Muscle layer of colon (tissue), 2 donors: ENCODE measurements around the gene NPLOC4.

Experiments
- H3K27ac ChIP-seq: one replicate; pipeline ENCODE4 v1.7.0; 2013; ENCODE audit warnings: low read depth, mild to moderate bottlenecking, low read length, moderate library complexity
- H3K27me3 ChIP-seq, 2 donors: one replicate each; pipeline ENCODE4 v1.7.0; 2013; ENCODE audit warnings: low read length in 2 of 2, mild to moderate bottlenecking in 2 of 2; ENCODE audit not compliant: insufficient read depth in 2 of 2, control insufficient read depth in 1 of 2
- H3K36me3 ChIP-seq: one replicate; pipeline ENCODE4 v1.7.0; 2013; ENCODE audit warnings: mild to moderate bottlenecking, low read length; ENCODE audit not compliant: insufficient read depth
- H3K4me1 ChIP-seq: one replicate; pipeline ENCODE4 v1.7.0; 2013; ENCODE audit warnings: mild to moderate bottlenecking, low read length; ENCODE audit not compliant: insufficient read depth
- H3K4me3 ChIP-seq, 2 donors: one replicate each; pipeline ENCODE4 v1.7.0; 2013; ENCODE audit warnings: low read length in 2 of 2, low read depth in 1 of 2, mild to moderate bottlenecking in 1 of 2, moderate library complexity in 1 of 2
- H3K9ac ChIP-seq: one replicate; pipeline ENCODE4 v1.7.0; 2013; ENCODE audit warnings: low read length
- H3K9me3 ChIP-seq: one replicate; pipeline ENCODE4 v1.7.0; 2013; ENCODE audit warnings: mild to moderate bottlenecking, low read length
- donor health status: abdominal sarcoma.
- donor health status: Adenocarcinoma of cecum.

NPLOC4 gene

DNA sequence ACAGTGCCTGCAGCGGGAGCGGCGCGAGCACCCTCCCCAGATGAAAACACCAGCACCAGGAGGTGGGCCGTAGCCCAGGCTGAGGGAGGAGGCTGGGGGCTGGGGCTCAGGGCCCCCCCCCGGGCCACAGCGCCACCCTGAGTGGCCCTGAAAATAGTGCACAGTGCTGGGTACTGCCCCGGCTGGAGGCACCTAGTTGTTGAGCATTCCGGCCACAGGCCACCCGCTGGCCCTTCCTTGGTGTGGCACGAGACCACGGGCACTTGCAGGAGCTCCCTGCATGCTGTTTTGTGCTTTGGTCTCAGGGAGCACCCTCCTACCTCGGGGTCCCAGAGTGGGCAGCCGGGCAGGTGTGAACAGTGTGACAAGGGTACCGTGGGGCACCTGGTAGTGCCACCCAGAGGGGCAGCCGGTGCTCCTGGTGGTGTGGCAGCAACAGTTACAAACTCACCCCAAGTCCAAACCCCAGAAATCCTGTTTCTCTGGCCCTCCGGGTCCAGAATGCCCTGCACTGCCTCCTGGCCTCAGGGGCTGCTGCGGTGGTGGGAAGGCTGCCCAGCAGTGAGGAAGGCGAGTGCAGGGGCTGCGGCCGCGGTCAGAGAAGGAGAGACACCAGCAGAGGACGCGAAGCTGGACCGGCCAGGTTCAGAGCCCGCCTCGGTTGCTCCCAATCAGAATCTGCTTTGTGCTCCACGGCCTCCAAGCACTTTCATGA is 96.8 kb downstream of the NPLOC4 start:
- Histone ChIP-seq H3K9me3 (no peaks in the 10 kb centered on the region), H3K36me3 (peaks cover 21% of the 10 kb centered on the region), H3K27ac (no peak overlapping the region), H3K27me3 (peaks cover 7 to 29% of the 10 kb centered on the region in 2 donors), H3K4me1 (no peaks in the 10 kb centered on the region), H3K4me3 (no peak overlapping the region), H3K9ac (no peak overlapping the region)

DNA sequence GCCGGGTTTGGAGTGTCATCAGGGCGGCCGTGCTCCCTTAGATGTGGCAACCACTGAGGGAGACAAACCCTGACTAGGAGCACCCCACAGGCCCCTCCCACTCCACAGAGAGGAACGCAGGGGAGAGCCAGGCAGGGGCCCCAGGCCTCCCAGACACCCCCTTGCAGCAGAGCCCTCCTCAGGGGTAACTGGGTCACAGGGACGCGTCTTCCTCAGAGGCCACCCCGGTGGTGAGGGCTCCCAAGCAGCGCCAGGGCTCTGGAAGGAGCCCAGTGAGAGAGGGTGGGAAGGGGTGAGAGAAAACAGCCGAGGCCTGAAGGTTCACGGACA is 97.4 kb downstream of the NPLOC4 start:
- Histone ChIP-seq H3K27ac (no peak overlapping the region), H3K4me3 (no peak overlapping the region), H3K4me1 (no peaks in the 10 kb centered on the region), H3K27me3 (peaks cover 7 to 34% of the 10 kb centered on the region in 2 donors), H3K9ac (no peak overlapping the region), H3K36me3 (peaks cover 19% of the 10 kb centered on the region), H3K9me3 (no peaks in the 10 kb centered on the region)

DNA sequence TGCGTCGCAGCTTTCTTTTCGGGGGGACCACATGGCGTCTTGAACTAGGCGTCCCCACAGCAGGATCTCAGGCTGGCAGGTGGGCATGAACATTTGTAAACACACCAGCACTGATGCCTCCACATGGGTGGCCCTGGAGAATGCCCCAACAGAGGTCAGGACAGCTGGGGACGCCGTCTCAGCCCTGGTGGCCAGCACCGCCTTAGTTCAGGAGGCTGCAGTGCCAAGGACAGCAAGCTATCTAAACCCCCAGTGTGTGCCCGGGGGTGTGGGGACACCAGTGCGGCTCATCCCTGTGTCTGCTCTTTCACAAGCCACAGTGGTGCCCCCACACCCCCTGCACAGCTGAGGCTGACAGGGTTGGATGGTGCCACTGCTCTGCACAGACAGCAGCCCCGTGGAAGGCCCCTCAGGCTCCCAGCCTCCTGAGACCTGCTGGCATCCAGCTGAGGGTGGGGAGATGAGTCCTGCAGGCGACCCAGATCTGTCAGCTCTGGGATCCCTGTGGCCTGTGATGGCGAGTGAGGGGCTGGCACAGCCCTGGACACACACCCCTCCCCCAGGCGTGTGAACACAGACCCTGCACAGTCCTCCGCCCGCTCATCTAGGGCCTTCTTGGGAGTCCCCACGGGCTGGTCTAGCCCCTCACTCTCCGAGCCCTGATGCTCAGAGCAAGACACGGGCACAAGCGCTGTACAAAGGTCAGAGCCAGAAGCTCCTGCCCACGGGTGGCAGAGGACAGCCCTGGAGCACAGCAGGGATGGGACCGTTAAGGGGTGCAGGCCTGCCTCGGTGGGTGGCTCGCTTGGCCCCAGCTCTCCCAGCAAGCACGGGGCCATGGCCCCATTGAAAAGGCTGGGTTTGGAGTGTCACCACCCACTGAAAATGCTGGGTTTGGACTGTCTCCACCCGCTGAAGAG is 98.0 kb downstream of the NPLOC4 start:
- peaks cover 13% of the 10 kb centered on the region for H3K36me3 ChIP-seq
- H3K9me3 ChIP-seq: no peaks in the 10 kb centered on the region
- no peak overlapping the region for H3K27ac ChIP-seq
- no peak overlapping the region for H3K4me3 ChIP-seq
- peaks cover 7 to 40% of the 10 kb centered on the region in 2 donors for H3K27me3 ChIP-seq
- no peaks in the 10 kb centered on the region for H3K4me1 ChIP-seq
- H3K9ac ChIP-seq: no peak overlapping the region

DNA sequence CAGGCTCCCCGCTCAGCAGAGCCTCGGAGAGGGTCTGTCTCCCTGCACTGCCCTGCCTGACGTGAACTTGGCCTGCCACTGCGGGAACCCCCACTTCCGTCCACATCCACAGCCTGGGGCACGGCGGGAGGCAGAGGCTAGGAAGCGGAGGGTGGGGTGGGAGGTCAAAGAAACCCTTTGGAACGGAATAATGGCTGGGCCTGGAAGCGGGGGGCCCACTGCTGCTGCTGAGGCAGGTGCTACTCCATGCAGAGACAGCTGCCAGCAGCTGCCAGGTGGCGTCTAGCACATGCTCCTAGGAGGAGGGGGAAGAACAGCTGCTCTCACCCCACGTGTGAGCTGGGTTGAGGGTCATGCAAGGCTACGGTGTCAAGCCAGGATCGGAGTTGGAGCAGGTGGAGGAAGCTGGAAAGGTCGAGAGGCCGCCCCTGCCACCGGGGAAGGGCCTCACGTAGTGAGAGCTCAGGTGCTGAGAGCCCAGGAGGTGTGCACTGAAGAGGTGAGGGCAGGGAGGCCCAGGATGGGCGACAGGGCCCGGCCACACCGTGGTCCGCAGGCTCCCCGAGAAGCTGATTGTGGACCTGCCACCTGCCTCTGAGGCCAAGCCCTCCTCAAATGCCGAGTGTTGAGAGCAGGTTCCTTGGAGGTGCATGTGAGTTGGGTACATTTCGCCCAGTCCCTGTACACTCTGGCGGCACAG is 98.9 kb downstream of the NPLOC4 start:
- Histone ChIP-seq H3K36me3 (peaks cover 5% of the 10 kb centered on the region), H3K4me1 (no peaks in the 10 kb centered on the region), H3K9ac (no peak overlapping the region), H3K27ac (no peak overlapping the region), H3K27me3 (peaks cover 7 to 49% of the 10 kb centered on the region in 2 donors), H3K9me3 (no peaks in the 10 kb centered on the region), H3K4me3 (no peak overlapping the region)

DNA sequence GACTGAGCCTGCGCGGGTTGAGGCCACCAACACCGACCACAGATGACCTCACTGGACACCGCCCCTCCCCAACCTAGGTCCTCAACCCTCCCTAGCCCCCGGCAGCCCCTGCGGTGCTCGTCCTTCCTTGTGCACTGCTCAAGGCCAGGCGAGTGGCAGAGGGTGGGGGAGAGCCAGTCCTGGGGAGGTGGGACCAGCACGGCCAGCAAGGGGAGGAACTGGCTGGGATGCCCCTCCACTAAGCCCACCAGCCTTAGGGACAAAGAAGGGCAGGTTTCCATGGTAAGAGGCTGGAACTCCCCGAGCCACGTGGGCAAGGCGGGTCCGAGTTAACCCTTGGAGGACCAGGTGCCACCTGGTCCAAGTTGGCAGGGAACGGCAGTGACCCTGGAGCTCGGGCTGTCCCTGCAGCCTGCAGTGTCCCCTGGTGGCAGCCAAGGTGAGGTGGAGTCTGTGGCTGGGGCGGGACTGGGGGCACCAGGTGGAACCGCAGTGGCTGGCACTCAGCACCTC is 99.5 kb downstream of the NPLOC4 start:
- Histone ChIP-seq H3K9ac (no peak overlapping the region), H3K27ac (no peak overlapping the region), H3K27me3 (peaks cover 7 to 51% of the 10 kb centered on the region in 2 donors), H3K4me3 (no peak overlapping the region), H3K4me1 (no peaks in the 10 kb centered on the region), H3K36me3 (no peaks in the 10 kb centered on the region), H3K9me3 (no peaks in the 10 kb centered on the region)

DNA sequence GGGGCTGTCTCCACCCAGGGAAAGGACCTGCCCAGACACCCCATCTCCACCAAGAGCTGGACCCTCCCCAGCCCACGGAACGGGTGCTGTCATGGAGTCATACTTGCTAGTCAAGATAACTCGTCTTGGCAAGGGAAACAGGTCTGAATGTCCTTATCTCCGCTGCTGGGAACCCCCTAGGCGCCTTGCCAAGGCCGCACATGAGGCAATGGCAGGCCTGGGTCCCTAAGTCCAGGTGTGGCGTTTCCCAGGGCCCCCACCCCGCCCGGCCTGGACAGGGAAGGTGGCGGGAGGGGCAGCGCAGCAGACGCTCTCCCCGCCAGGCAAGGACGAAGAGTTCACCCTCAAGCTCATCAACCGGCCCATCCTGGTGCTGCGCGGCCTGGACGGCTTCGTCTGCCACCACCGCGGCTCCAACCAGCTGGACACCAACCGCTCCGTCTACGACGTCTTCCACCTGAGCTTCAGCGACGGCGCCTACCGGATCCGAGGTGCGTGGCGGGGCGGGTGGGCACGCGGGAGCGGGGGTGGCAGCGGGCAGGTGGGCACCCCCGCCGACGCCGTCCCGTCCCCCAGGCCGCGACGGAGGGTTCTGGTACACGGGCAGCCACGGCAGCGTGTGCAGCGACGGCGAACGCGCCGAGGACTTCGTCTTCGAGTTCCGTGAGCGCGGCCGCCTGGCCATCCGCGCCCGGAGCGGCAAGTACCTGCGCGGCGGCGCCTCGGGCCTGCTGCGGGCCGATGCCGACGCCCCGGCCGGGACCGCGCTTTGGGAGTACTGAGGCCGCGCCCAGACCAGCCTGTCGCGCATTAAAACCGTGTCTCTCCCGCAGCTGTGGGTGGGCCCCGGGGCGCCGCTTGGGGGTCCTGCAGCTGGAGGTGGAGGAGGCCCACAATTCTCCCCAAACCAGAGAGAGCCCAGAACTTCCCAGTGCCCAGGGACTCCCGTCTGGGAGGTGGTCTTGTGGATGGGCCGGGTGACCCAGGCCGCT is 100.3 kb downstream of the NPLOC4 start:
- Histone ChIP-seq H3K9me3 (no peaks in the 10 kb centered on the region), H3K4me1 (no peaks in the 10 kb centered on the region), H3K9ac (no peak overlapping the region), H3K27ac (no peak overlapping the region), H3K27me3 (peaks cover 7 to 51% of the 10 kb centered on the region in 2 donors), H3K4me3 (no peak overlapping the region), H3K36me3 (no peaks in the 10 kb centered on the region)

DNA sequence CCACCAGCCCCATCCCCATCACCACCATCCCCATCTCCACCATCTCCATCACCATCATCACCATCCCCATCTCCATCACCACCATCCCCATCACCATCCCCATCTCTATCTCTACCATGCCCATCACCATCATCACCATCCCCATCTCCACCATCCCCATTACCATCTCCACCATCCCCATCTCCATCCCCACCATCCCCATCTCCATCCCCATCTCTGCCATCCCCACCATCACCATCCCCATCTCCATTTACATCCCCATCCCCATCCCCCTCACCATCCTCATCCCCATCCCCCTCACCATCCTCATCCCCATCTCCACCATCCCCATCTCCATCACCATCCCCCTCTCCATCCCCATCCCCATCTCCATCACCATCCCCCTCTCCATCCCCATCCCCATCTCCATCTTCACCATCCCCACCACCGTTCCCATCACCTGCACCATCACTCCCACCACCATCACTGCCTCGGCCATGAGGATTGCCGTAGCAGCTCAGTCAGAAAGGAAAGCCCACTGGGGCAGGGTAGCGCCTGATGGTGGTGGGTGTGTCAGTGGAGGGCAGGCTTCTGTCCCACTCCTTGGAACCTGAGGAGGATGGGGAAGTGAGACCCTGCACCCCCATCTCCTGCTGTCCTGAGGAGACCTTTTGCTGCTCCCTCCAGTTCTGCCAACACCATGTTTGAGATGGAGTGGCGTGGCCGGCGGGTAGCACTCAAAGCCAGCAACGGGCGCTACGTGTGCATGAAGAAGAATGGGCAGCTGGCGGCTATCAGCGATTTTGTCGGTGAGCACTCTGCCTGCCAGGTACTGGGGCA is 101.2 kb downstream of the NPLOC4 start:
- Histone ChIP-seq H3K9me3 (no peaks in the 10 kb centered on the region), H3K27ac (no peak overlapping the region), H3K4me1 (no peaks in the 10 kb centered on the region), H3K9ac (no peak overlapping the region), H3K27me3 (peaks cover 7 to 51% of the 10 kb centered on the region in 2 donors), H3K36me3 (no peaks in the 10 kb centered on the region), H3K4me3 (no peak overlapping the region)

DNA sequence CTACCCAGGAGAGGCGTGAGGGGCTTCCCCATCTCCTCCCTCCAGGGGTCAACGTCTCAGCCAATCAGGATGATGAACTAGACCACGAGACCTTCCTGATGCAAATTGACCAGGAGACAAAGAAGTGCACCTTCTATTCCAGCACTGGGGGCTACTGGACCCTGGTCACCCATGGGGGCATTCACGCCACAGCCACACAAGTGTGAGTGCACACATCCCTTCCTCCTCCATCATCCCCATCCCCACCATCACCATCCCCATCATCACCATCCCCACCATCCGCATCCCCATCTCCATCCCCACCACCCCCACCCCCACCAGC is 101.9 kb downstream of the NPLOC4 start:
- H3K4me3 ChIP-seq: no peak overlapping the region
- H3K9me3 ChIP-seq: no peaks in the 10 kb centered on the region
- no peak overlapping the region for H3K9ac ChIP-seq
- H3K36me3 ChIP-seq: no peaks in the 10 kb centered on the region
- no peaks in the 10 kb centered on the region for H3K4me1 ChIP-seq
- no peak overlapping the region for H3K27ac ChIP-seq
- peaks cover 7 to 54% of the 10 kb centered on the region in 2 donors for H3K27me3 ChIP-seq

DNA sequence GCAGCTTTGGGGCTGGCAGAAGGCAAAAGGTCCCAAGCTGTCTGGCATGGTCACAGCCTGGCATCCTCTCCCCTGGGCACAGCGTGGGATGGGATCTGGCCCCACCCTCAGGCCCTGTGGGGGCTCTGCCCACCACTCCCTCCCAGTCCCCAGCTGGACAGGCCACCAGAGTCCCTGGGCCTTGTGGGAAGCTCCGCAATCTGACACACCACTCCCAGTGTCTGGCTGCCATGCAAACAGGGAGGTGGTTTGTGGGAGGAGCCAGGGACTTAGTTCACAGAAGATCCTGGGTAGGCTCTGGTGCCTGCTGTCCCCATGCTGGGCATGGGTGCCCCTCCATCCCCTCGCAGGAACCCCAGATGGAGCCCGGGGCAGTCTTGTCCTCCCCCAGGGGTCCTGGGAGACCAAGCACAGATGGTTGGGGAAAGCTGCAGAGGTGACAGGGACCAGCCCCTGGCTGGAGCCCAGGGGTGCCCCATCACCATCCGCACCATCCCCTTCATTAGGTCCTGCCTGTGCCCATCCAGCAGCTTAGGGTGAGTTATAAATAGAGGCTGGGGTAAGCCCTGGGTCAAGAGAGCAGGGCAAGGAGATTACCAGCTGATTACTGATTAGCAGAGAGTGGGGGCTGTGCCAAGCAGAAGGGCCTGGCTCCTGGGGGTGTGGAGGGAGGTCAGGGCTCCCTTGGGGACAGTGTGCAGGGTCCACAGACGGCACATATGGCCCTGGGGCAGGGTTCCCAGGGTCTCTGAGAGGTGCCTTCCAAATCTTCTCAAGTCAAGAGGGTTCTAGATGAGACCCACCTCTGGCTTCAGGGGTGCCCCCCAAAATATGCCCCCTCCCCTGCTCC is 102.5 kb downstream of the NPLOC4 start:
- Histone ChIP-seq H3K4me3 (no peak overlapping the region), H3K36me3 (no peaks in the 10 kb centered on the region), H3K9me3 (no peaks in the 10 kb centered on the region), H3K4me1 (no peaks in the 10 kb centered on the region), H3K27me3 (peaks cover 7 to 57% of the 10 kb centered on the region in 2 donors), H3K9ac (no peak overlapping the region), H3K27ac (no peak overlapping the region)
